ENCODE results near the gene GPN2.
A peak's percentile ranks its signal among the peaks of the same experiment; 100 is the strongest.
"Not testable (repeated sequence)": the region's sequence is repeated elsewhere in the genome, so short reads cannot be mapped to it uniquely, and the experiment has no call there.

The GPN2 gene

GRCh38 chr1:26882696-26883463 lies 7.2 kb downstream of the GPN2 start:
- TF ChIP-seq CTCF (conservative IDR thresholded peaks at IDR 0.05; ENCODE audit: low read length) = no peak
- H3K4me3 ChIP-seq (ENCODE audit: low read length) = no peak overlapping the region
- no peak for DNase-seq (ENCODE audit: low read depth)

- DNase-seq (ENCODE audit: low read depth); H3K4me3 ChIP-seq (ENCODE audit: low read length): not testable (repeated sequence)
Measured at GRCh38 chr1:26881611-26882010, 8.5 kb downstream of the GPN2 start.

GRCh38 chr1:26879793-26880192 lies 10.3 kb downstream of the GPN2 start:
- no peak for DNase-seq (ENCODE audit: low read depth)
- TF ChIP-seq CTCF (conservative IDR thresholded peaks at IDR 0.05; ENCODE audit: low read length) = no peak
- H3K4me3 ChIP-seq (ENCODE audit: low read length) = no peak overlapping the region

- DNase-seq (ENCODE audit: low read depth) = no peak
Measured at GRCh38 chr1:26877326-26877725, 12.8 kb downstream of the GPN2 start.

GRCh38 chr1:26874896-26875295 lies 15.2 kb downstream of the GPN2 start:
- no peak for DNase-seq (ENCODE audit: low read depth)
- no peak for TF ChIP-seq CTCF (conservative IDR thresholded peaks at IDR 0.05; ENCODE audit: low read length)
- no peak overlapping the region for H3K4me3 ChIP-seq (ENCODE audit: low read length)

More at GRCh38 chr1:26877326-26877725, 12.8 kb downstream of the GPN2 start:
- no peak overlapping the region for H3K4me3 ChIP-seq (ENCODE audit: low read length)
- TF ChIP-seq CTCF (conservative IDR thresholded peaks at IDR 0.05; ENCODE audit: low read length) = no peak

- H3K4me3 ChIP-seq (ENCODE audit: low read length); DNase-seq (ENCODE audit: low read depth): not testable (repeated sequence)
Measured at GRCh38 chr1:26873097-26873496, 17.0 kb downstream of the GPN2 start.

- peak; percentile 99 for DNase-seq (ENCODE audit: low read depth)
- no peak for TF ChIP-seq CTCF (conservative IDR thresholded peaks at IDR 0.05; ENCODE audit: low read length)
- peak overlapping the region; percentile 76 for H3K4me3 ChIP-seq (ENCODE audit: low read length)
Measured at GRCh38 chr1:26864610-26865480, 25.2 kb downstream of the GPN2 start.

GRCh38 chr1:26863685-26864077 lies 26.4 kb downstream of the GPN2 start:
- no peak for TF ChIP-seq CTCF (conservative IDR thresholded peaks at IDR 0.05; ENCODE audit: low read length)
- no peak overlapping the region for H3K4me3 ChIP-seq (ENCODE audit: low read length)
- no peak for DNase-seq (ENCODE audit: low read depth)

Measured in AG10803 (cell line).